NB4 (cell line): ENCODE results near the gene RAD17.

Experiments
- MYC ChIP-seq: IDR thresholded peaks from 2 replicates; pipeline ENCODE4 v1.6.1; 2011; ENCODE audit warnings: low read depth, low read length
- POLR2A ChIP-seq: IDR thresholded peaks from 2 replicates; pipeline ENCODE4 v1.6.1; 2011; ENCODE audit warnings: mild to moderate bottlenecking; ENCODE audit not compliant: insufficient read length; ENCODE audit errors: extremely low read depth
- TF ChIP-seq, protein P1 (sequence below): IDR thresholded peaks from one replicate; pipeline ENCODE4 v1.5.1; 2012; ENCODE audit warnings: low read depth, low read length
- TF ChIP-seq, protein P2 (sequence below): IDR thresholded peaks from 2 replicates; pipeline ENCODE4 v1.6.1; 2011; ENCODE audit warnings: low read depth, low read length

DNA sequence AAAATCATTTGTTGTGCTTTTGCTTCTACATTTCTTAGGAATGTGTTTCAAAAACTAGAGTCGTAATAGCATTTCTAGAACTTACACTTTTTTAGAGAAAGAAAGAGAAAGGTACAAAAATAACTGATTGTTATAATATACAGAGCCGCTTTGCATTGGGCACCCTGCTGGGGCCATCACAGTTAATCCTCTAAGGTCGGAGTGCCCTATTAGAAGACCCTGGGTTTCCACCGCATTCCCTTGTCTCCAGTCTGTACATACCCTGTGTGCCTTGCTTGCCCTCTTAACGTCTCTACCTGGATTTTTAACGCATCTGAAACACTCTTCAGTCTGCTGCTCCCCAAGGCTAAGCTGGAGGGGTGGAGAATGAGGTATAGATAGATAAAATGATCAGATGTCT is 46.6 kb downstream of the RAD17 start:
- TF ChIP-seq, protein P1, sequence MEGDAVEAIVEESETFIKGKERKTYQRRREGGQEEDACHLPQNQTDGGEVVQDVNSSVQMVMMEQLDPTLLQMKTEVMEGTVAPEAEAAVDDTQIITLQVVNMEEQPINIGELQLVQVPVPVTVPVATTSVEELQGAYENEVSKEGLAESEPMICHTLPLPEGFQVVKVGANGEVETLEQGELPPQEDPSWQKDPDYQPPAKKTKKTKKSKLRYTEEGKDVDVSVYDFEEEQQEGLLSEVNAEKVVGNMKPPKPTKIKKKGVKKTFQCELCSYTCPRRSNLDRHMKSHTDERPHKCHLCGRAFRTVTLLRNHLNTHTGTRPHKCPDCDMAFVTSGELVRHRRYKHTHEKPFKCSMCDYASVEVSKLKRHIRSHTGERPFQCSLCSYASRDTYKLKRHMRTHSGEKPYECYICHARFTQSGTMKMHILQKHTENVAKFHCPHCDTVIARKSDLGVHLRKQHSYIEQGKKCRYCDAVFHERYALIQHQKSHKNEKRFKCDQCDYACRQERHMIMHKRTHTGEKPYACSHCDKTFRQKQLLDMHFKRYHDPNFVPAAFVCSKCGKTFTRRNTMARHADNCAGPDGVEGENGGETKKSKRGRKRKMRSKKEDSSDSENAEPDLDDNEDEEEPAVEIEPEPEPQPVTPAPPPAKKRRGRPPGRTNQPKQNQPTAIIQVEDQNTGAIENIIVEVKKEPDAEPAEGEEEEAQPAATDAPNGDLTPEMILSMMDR: no peak
- TF ChIP-seq POLR2A: no peak
- no peak for TF ChIP-seq MYC
- TF ChIP-seq, protein P2, sequence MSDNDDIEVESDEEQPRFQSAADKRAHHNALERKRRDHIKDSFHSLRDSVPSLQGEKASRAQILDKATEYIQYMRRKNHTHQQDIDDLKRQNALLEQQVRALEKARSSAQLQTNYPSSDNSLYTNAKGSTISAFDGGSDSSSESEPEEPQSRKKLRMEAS: no peak
